Activated T-cell treated with anti-CD3 and anti-CD28 coated beads, Interleukin-2, amount 50 U/mL, for 4 hours (primary cell): ENCODE results near the gene AGPAT2. TPM values are rescaled to one million over a fixed set of nuclear protein-coding genes. Genes with fewer than 3 reads are reported as not detected.
"Not testable (repeated sequence)": the region's sequence is repeated elsewhere in the genome, so short reads cannot be mapped to it uniquely, and the experiment has no call there.

Experiments
- ATAC-seq, 2 donors: fragments of 200-7000 bp; cut with Tn5 transposase; one replicate each; pipeline ENCODE4 v1.10.0; 2021
- DNase-seq: peaks from one replicate; pipeline ENCODE4 v3.0.0-alpha.2; 2020
- H3K27me3 Mint-ChIP-seq: one replicate; pipeline ENCODE4 v1.8.0; 2021; ENCODE audit warnings: low read depth, mixed read lengths
- H3K36me3 Mint-ChIP-seq: one replicate; pipeline ENCODE4 v1.8.0; 2022; ENCODE audit warnings: mixed read lengths; ENCODE audit not compliant: insufficient read depth
- H3K4me1 Mint-ChIP-seq: one replicate; pipeline ENCODE4 v1.8.0; 2021; ENCODE audit warnings: low read depth, mixed read lengths
- H3K4me3 Mint-ChIP-seq: one replicate; pipeline ENCODE4 v1.8.0; 2021; ENCODE audit warnings: mild to moderate bottlenecking, moderate library complexity, mixed read lengths
- H3K9me3 Mint-ChIP-seq: one replicate; pipeline ENCODE4 v1.8.0; 2021; ENCODE audit warnings: mixed read lengths
- total RNA-seq, 3 donors: library from RNA; stranded (reverse); gene quantifications; one replicate each; pipeline ENCODE4 v1.2.1, GENCODE V29; 2021

Gene AGPAT2
- total RNA-seq, 3 donors from 2014 or later = 11.4 to 14.3 (median 11.7) TPM

DNA sequence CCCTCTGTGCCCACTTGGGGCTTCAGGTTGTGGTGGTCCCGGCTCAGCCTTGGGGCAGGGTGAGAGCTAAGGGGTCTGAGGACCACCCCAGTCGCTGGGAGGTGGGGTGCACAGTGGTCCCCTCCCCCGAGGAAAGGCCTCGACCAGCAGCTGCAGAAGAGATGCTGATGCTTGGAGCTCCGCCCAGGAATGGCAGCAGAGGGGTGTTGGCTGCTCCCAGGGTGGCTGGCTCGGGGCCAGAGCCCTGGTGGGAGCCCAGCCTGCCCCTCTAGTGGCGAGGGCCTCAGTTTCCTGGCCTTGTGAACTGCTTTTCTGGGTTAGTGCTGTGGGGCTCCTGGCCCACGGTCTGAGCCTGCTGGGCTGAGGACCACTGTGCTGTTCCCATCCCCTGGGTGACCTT lies 26.3 kb upstream of the AGPAT2 start:
- Mint-ChIP-seq H3K36me3 (no peaks in the 10 kb centered on the region), H3K4me1 (peaks cover 7% of the 10 kb centered on the region), H3K4me3 (no peak overlapping the region), H3K27me3 (peaks cover 45% of the 10 kb centered on the region), H3K9me3 (no peaks in the 10 kb centered on the region)
- ATAC-seq (no peak), DNase-seq (no peak)

DNA sequence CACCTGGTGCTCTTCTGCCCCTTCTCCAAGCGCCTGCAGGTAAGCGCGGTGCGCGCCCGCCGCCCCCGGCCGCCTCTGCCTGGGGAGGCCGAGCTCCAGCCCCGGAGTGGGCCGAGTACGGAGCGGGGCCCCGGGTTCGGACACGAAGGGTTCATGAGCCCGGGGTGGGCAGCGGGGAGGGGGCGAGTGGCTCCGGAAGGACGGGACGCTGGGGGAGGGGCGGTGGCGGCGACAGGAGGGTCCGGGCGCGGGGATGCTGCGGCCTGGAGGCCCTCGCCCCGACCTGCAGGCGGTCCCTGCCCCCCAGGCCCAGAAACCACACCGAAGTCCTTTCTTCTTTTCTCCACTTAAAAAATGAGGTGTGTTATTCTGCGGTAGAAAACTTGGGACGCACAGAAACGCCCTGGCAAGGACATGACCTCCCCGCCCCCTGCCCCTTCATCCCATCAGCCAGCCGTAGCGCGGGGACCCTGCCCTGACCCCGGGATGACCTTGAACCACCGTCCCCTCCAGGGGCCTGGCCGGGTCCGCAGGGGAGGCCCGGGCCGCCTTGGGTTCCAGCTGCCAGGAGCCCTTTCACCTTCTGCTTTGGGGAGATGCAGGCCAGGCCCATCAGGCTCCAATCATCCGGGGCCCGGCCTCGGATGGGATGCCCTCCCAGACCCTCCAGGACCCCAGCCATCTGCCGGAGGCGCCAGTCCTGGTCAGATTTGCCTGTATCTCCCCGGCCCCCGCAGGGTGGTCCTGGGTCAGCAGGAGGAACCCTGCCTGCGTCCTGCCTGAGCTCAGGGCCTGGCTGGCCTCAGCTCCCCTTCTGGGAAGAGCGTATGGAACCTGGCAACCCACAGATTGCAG lies 25.7 kb upstream of the AGPAT2 start:
- H3K27me3 Mint-ChIP-seq = peaks cover 45% of the 10 kb centered on the region
- DNase-seq = no peak
- H3K9me3 Mint-ChIP-seq = no peaks in the 10 kb centered on the region
- peak; percentile 7 to 24 for ATAC-seq
- H3K36me3 Mint-ChIP-seq = no peaks in the 10 kb centered on the region
- H3K4me3 Mint-ChIP-seq = no peak overlapping the region
- peaks cover 5% of the 10 kb centered on the region for H3K4me1 Mint-ChIP-seq

DNA sequence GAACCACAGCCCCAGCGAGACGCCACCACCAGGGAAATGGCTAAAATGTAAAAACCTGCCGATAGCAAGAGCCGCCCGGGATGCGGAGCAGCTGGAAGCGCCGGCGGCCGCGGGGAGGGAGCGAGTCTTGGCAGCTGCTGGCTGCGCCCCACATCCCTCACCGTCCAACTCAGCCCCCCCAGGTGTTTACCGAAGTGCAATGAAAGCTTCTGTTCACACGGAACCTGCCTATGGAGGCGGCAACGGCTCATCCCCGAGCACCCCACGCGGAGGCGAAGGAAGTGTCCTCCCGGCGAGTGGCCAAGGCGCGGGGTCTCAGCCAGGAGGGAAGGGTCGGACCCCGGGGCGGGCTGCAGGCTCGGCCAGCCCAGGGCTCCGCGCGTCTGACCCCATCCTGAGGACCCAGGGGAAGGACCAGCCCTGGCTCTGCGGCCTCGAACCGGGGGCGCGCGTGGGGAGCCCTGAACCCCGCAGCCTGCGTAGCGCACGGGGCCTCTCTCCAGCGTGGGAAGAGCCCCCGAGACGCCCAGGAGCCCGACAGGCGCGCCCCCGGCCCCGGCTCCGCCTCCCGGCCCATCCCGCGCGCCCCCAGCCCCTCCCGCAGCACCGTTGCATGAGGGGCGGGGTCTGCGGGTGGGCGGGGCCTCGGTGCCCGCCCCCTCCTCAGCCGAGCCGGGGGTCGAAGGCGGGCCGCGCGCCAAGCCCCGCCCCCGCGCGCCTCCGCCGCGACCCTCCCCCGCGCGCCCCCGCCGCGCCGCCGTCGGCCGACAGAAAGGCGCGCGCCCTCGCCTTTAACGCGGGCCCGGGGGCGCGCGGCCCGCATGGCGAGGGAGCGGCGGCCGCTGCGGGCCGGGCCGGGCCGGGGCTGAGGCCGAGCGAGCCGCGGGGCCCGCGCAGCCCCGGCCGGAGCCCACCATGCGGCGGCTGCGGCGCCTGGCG lies 24.8 kb upstream of the AGPAT2 start, which contains the start of gene DIPK1B:
Gene DIPK1B, plus strand, starts transcription at position 822 of the 939 bp plus-strand sequence. Its CDS starts 94 bp downstream, at position 916.
- Mint-ChIP-seq H3K36me3 (no peaks in the 10 kb centered on the region), H3K27me3 (peaks cover 45% of the 10 kb centered on the region), H3K4me3 (peak within 1 kb of the TSS; percentile 57), H3K9me3 (no peaks in the 10 kb centered on the region), H3K4me1 (peaks cover 5% of the 10 kb centered on the region)
- no peak for DNase-seq
- peak; percentile 37 to 57 for ATAC-seq

DNA sequence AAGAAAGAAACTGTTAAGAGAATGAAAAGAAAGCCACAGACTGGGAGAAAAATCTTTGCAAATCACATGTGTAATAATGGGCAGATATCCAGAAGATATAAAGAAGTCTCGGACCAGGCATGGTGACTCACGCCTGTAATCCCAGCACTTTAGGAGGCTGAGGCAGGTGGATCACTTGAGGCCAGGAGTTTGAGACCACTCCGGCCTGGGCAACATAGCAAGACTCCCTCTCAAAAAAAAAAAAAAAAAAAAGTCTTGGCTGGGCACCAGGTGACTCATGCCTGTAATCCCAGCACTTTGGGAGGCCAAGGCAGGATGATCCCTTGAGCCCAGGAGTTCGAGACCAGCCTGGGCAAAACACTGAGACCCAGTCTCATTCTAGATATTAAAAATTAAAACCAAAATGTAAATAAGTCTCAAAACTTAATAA lies 24.0 kb upstream of the AGPAT2 start:
- Mint-ChIP-seq H3K4me3 (peak overlapping the region; percentile 57), H3K27me3 (peaks cover 43% of the 10 kb centered on the region)
- DNase-seq, H3K9me3 Mint-ChIP-seq, ATAC-seq, H3K36me3 Mint-ChIP-seq, H3K4me1 Mint-ChIP-seq: not testable (repeated sequence)

DNA sequence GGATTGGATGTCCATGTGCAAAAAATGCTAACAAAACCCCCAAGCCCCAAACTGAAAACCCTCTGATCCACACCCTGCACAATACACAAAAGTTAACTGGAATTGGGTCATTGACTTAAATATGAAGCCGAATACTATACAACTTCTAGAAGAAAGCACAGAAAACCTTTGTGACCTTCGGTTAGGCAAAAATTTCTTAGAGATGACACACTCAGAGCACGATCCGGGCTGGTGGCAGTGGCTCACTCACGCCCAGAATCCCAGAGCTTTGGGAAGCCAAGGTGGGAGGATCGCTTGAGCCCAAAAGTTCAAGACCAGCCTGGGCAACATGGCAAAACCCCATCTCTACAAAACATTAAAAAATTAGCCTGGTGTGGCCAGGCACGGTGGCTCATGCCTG lies 23.3 kb upstream of the AGPAT2 start:
- Mint-ChIP-seq H3K9me3 (no peaks in the 10 kb centered on the region), H3K36me3 (no peaks in the 10 kb centered on the region), H3K27me3 (peaks cover 39% of the 10 kb centered on the region), H3K4me1 (peaks cover 5% of the 10 kb centered on the region), H3K4me3 (no peak overlapping the region)
- ATAC-seq (no peak), DNase-seq (no peak)

DNA sequence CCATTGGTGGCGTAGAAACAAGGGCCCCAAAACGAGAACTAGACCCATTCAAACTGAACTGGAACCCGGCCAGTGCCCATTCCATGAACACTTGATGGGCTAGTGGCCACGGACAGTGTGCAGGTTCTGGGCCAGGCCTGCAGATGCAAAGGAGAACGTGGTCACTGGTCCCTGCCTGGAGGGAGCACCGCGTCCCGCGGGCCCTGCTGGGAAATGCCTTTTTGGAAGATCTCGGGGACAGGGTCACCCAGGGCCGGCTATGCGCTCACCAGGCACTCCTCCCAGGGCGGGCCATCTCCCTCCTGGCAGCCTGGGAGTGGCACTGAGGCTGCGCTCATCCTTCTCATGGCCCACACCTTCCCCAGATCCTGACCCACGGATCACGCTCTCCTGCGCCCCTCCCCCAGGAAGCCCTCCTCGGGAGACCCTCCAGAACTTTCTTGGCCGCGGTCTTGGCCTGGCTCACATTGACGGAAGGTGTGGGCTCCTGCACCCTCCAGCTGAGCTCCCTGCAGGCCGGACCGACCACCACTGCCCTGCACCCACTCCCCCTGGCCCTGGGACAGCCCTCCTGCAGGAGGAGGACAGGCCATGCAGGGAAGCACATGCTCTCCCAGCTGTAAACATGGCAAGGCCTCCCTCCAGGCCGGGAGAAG lies 22.3 kb upstream of the AGPAT2 start:
- H3K36me3 Mint-ChIP-seq = no peaks in the 10 kb centered on the region
- H3K9me3 Mint-ChIP-seq = no peaks in the 10 kb centered on the region

DNA sequence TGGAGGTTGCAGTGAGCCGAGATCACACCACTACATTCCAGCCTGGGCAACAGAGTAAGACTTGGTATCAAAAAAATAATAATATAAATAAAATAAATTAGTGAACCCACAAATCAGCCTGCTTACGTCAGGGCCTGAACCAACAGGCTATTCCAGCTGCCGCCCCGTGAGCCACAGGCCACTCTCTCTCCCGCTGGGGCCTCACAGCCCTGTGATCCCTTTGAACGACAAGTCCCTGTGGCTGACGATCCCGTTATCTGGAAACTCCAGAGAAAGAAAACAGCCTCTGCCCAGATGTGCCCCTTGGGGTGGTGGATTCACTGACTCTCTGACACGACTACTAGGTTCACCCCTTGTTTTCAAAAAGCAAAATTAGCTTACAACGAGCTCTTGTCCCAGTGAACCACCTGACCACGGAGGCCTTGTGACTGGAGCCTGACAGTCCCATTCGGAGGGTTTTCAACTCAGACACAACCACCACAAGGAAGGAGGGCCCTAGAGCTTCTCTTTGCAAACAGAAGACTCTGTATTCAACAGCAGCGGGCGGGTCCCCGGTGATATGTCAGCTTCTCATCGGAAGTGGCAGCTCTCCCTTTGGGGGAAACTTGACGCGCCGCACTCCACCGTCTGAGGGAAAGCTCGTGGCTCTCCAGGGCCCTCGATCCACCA lies 20.7 kb upstream of the AGPAT2 start:
- H3K4me3 Mint-ChIP-seq = no peak overlapping the region

More for the DNA sequence above, 22.3 kb upstream of the AGPAT2 start:
- Mint-ChIP-seq H3K4me1 (peaks cover 5% of the 10 kb centered on the region), H3K4me3 (no peak overlapping the region), H3K27me3 (peaks cover 42% of the 10 kb centered on the region)
- DNase-seq = no peak
- no peak for ATAC-seq

DNA sequence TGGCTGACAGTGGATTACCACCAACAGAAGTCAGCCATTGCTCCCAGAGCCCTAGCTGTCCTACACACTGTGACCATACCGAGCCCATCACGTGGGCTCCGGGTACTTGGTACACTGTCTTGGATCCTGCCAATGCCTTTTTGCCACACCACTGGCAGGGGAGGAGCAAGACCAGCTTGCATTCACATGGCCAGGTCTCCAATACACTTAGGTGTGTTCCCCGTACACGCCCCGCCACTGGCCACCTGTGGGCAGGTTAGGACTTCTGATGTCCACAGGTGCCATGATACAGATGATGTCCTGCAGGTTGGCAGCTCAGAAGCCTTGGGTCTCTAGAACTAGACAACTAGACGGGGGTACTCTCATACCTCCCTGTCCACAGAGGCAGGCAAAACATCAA lies 19.8 kb upstream of the AGPAT2 start:
- Mint-ChIP-seq H3K4me1 (peaks cover 5% of the 10 kb centered on the region), H3K27me3 (peaks cover 29% of the 10 kb centered on the region), H3K4me3 (no peak overlapping the region), H3K36me3 (no peaks in the 10 kb centered on the region), H3K9me3 (no peaks in the 10 kb centered on the region)
- DNase-seq (no peak), ATAC-seq (no peak)

More for the DNA sequence above, 20.7 kb upstream of the AGPAT2 start:
- DNase-seq (no peak), ATAC-seq (no peak)
- Mint-ChIP-seq H3K4me1 (peaks cover 5% of the 10 kb centered on the region), H3K36me3 (no peaks in the 10 kb centered on the region), H3K9me3 (no peaks in the 10 kb centered on the region), H3K27me3 (peaks cover 29% of the 10 kb centered on the region)

DNA sequence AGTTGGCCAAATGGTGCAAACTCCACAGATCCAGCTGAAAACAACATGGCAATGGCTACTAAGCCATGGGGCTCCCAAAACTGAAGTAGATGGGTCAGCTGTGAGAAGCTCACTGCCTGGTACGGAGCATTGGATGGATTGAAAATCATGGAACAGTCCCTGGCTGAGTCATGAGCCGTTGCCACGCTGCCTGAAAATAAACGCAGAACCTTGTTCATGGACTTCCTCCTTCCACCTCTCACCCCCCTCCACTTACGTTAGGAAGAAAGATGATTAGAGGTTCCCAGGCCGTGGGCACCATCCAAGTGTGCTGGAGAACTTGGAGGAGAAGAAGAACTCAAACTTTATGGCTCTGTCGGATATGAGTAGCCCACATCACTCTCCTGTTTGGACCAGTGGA lies 18.3 kb upstream of the AGPAT2 start:
- no peak for DNase-seq
- Mint-ChIP-seq H3K9me3 (no peaks in the 10 kb centered on the region), H3K4me1 (peaks cover 11% of the 10 kb centered on the region), H3K27me3 (peaks cover 16% of the 10 kb centered on the region), H3K36me3 (no peaks in the 10 kb centered on the region), H3K4me3 (no peak overlapping the region)
- ATAC-seq = no peak

DNA sequence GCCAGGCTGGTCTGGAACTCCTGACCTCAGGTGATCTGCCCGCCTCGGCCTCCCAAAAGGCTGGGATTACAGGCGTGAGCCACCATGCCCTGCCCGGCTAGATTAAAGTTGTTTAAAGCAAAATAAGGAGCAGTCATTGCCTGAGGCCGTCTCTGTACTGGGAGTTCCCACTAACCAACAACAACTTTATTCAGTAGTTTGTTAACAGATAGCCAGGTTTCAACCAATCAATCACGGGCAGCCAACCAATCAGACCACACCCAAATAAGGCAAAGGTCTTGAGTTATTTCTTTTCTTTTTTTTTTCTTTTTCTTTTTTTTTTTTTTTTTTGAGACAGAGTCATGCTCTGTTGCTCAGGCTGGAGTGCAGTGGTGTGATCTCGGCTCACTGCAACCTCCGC lies 17.5 kb upstream of the AGPAT2 start:
- H3K36me3 Mint-ChIP-seq, DNase-seq, H3K9me3 Mint-ChIP-seq, ATAC-seq, H3K4me3 Mint-ChIP-seq, H3K27me3 Mint-ChIP-seq: not testable (repeated sequence)
- peaks cover 16% of the 10 kb centered on the region for H3K4me1 Mint-ChIP-seq

DNA sequence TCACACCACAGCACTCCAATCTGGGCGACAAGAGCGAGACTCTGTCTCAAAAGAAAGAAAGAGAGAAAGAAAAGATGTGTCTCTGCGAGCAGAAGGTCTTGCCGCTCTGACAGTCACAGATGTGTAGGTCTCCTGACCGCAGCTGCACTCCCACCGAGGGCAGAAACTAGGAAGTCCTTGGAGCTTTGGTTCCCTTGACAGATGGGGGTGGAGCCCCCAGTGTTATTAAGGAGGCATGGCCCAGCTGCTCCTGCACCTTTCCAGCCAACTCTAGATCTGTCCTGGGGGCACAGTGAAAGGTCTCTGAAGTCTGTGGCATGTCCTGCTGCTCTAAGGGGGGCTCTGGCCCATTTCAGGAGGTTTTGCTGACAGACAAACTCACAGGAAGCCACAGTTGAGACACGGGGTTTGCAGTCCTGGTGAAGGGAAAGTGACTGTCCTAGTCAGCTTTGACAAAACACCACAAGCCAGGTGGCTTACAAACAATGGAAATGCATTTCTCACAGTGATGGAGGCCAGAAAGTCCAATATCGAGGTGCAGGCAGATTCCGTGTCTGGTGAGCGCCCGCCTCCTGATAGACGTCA lies 16.1 kb upstream of the AGPAT2 start:
- no peak overlapping the region for H3K4me3 Mint-ChIP-seq
- H3K36me3 Mint-ChIP-seq = no peaks in the 10 kb centered on the region
- no peaks in the 10 kb centered on the region for H3K9me3 Mint-ChIP-seq
- DNase-seq = no peak
- no peak for ATAC-seq
- H3K27me3 Mint-ChIP-seq = peaks cover 9% of the 10 kb centered on the region
- H3K4me1 Mint-ChIP-seq = peaks cover 18% of the 10 kb centered on the region

DNA sequence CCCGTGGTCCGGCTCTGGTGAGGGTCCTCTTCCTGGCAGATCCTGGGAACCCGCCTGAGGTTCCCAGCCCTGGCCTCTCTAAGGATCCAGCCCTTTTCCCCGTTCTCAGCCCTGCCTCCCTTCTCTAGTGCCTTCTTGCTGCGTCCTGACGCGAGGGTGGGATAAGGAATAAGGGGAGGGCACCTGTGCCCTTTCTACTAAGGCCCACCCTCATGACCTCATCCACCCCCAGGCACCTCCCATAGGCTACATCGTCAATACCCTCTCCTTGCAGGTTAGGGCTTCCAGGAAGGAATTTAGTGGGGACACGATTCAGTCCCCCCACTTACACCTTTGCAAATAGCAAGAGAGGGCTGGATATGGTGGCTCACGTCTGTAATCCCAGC lies 14.4 kb upstream of the AGPAT2 start:
- ATAC-seq (peak in 1 of 2 donors; percentile 3), DNase-seq (no peak)
- Mint-ChIP-seq H3K4me1 (peaks cover 18% of the 10 kb centered on the region), H3K27me3 (peaks cover 17% of the 10 kb centered on the region), H3K9me3 (no peaks in the 10 kb centered on the region), H3K4me3 (peak overlapping the region; percentile 75), H3K36me3 (no peaks in the 10 kb centered on the region)

DNA sequence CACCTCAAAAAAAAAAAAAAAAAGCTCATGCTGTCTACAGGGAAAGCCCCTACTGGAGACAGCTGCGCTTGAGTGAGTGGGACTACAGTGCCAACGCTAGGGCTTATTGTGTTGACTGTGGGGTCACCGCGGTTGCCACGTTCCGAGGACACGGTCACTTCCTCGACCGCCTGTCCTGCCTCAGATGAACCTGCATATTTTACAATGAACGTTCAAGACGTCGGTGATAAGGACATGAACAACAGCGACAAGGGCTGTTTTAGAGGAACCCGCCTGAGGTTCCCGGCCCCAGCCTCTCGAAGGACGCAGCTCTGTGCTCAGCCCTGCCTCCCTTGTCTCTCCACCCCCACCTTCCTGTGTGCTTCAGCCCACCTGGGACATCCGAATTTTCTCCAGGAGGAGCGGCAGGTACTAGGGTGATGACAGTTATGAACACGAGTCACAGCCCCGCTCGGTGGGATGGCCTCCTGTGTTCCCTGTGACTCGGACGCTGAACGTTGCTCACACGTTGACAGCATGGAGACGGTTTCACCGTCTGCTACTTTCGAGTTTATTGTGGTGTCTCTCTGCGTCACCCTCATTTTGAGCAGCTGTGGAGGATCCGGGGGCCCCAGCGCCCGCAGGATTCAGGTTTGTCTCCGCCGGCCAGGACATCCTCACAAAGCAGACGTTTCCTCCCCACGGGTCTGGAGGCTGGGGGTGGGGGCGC lies 13.9 kb upstream of the AGPAT2 start:
- DNase-seq (peak; percentile 38), ATAC-seq (peak; percentile 98 to 99)
- Mint-ChIP-seq H3K4me3 (peak overlapping the region; percentile 75), H3K36me3 (no peaks in the 10 kb centered on the region), H3K27me3 (peaks cover 17% of the 10 kb centered on the region), H3K9me3 (no peaks in the 10 kb centered on the region), H3K4me1 (peaks cover 18% of the 10 kb centered on the region)
